GM10248 (cell line): ENCODE results near the gene POM121L12.

Source experiments
- CTCF ChIA-PET: fragments of 300-600 bp; sonication (Branson Sonifier 250); formaldehyde crosslinking; extraction: SDS; loops from one replicate; lab custom pipeline; 2021; ENCODE audit warnings: antibody characterized with exemption; lab: Yijun Ruan, JAX
- POLR2A ChIA-PET: fragments of 350-650 bp; sonication (Branson Sonifier 250); formaldehyde crosslinking; extraction: SDS; loops from one replicate; lab custom pipeline; 2020; ENCODE audit warnings: antibody characterized with exemption; lab: Yijun Ruan, JAX
- DNase-seq: peaks from one replicate; pipeline ENCODE4 v3.0.0; 2012; ENCODE audit errors: extremely low spot score
- CTCF ChIP-seq: IDR thresholded peaks from 2 replicates; pipeline ENCODE4 v1.5.1; 2012; ENCODE audit warnings: mild to moderate bottlenecking, low read depth; ENCODE audit errors: extremely low read depth, missing control alignments, control extremely low read depth

The POM121L12 gene

GRCh38 chr7:53003653-53004445 lies 31.6 kb upstream of the POM121L12 start:
- no peak for TF ChIP-seq CTCF
- ChIA-PET CTCF (interaction anchor here (1.1 kb wide), 1 partner anchor 10 kb away, joined by 3 read pairs; no protein-coding TSS in a partner anchor), POLR2A (no interaction called here)
- no peak for DNase-seq

- no peak for DNase-seq
- TF ChIP-seq CTCF, result no peak
- POLR2A ChIA-PET, result no interaction called here
Measured at GRCh38 chr7:53013925-53014324, 21.5 kb upstream of the POM121L12 start.

GRCh38 chr7:53015463-53015862 lies 20.0 kb upstream of the POM121L12 start:
- TF ChIP-seq CTCF, result no peak
- POLR2A ChIA-PET, result no interaction called here
- CTCF ChIA-PET, result interaction anchor here (1.1 kb wide), 1 partner anchor 9 kb away, joined by 3 read pairs; no protein-coding TSS in a partner anchor
- DNase-seq, result no peak

More at GRCh38 chr7:53013925-53014324, 21.5 kb upstream of the POM121L12 start:
- CTCF ChIA-PET, result interaction anchor here (0.9 kb wide), 1 partner anchor 10 kb away, joined by 3 read pairs; no protein-coding TSS in a partner anchor

GRCh38 chr7:53022893-53023292 lies 12.5 kb upstream of the POM121L12 start:
- ChIA-PET POLR2A (no interaction called here), CTCF (interaction anchor here (2.4 to 2.5 kb wide), 2 partner anchors 17 to 22 kb away, joined by 7 to 8 read pairs; no protein-coding TSS in a partner anchor)
- DNase-seq, result no peak
- TF ChIP-seq CTCF, result no peak

GRCh38 chr7:53048638-53049037 lies 13.2 kb downstream of the POM121L12 start:
- CTCF ChIA-PET, result no interaction called here
- no peak for TF ChIP-seq CTCF
- no peak for DNase-seq
- POLR2A ChIA-PET, result no interaction called here

- no peak for TF ChIP-seq CTCF
- ChIA-PET POLR2A (no interaction called here), CTCF (no interaction called here)
- DNase-seq, result no peak
Measured at GRCh38 chr7:53050433-53050832, 15.0 kb downstream of the POM121L12 start.
